ENCODE data around the gene KCNMA1.

KCNMA1 gene

DNA sequence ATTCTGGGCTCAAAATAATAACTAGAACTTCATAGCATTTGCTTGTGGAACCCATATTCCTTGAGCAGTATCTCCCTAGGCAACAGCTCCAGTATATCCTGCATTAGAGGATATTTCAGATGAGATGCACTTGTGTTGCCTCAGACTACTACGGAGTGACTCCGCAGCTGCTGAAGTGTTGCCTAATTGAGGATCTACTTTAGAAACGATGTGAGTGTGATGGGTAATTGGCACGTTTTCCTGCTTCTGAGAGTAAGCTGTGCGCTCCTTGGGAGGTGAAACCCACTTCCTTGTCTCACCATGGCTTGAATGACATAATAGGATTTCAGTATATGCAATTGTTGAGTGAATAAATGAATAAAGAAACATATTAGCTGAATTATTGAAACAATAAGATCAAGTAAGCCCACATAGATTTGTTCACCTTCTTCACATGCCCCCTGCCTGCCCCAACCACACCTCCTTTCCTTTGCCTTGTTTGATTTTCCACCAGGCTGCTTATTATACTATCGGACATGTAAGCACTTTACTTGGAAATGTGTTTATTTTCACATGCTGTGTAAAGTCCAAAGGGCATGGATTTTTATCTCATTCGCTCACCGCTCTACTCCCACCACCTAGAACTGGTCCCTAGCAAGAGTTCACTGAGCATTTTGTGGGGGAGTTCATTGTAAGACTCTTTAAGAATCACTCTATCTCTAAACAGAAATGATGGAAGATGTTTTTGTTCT, 303.8 kb downstream of the KCNMA1 start:
- no peak for DNase-seq (ENCODE audit: low spot score)

DNA sequence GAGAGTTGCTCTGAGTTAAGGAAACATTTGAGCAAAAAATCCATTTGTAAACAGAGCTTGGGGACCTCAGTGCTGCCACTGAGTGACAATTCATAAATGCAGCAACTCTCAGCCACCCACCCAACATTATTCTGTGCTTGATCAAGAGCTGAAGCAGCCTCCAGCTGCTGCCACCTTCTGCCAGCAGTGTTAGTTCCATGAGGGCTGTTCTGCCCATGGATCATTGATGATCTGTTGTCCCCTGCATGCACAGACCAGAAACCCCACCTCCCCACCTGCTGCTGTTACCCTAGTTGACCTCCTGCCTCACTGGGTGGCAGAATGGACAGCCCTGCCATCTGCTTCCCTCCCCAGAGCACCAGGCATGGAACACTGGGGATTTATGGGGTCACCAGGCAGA, 305.4 kb downstream of the KCNMA1 start:
- no peak for DNase-seq (ENCODE audit: low spot score)

- DNase-seq (ENCODE audit: low spot score) = peak; percentile 34
These were observed 309.3 kb downstream of the KCNMA1 start for GRCh38 chr10:77328272-77328816.

GRCh38 chr10:77325233-77325537, 312.4 kb downstream of the KCNMA1 start:
- DNase-seq (ENCODE audit: low spot score) = no peak

DNA sequence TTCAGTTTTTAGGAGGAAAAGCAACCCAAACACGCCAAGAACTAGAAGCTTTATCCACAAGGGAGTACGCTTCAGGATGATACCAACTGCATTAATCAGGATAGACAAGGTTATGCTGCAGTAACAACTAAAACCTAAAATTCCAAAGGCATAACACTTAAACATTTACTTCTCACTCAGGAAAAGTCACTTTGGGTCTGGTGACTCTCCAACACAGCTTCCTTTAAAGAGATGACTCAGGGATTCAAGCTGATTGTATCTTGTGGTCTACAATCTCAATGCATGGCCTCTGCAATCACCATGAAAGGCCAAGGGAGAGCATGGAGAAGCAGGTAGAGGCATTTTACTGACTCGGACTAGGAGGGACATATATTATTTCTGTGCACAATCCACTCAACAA, 315.8 kb downstream of the KCNMA1 start:
- DNase-seq (ENCODE audit: low spot score) = no peak

- DNase-seq (ENCODE audit: low spot score) = peak; percentile 48
These were observed 316.6 kb downstream of the KCNMA1 start for GRCh38 chr10:77320971-77321471.

DNA sequence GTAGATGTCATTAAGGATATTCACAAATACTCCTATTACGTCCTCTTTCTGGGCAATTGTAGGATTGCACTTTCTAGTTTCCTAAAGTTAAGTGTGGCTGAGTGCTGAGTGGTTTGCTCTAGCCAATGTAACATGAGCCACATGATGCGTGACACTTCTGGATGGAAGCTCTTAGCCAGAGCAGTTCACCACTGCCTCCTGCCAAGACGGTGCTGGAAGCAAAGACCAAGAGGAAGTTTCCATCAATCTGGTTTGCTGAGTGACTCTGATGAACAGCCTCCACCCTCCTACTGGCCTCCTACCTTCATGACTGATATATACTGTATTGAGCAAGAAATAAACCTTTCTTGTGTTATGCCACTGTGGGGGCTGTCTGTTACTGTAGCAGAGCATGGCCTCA, 318.1 kb downstream of the KCNMA1 start:
- peak; percentile 41 for DNase-seq (ENCODE audit: low spot score)

GRCh38 chr10:77318739-77319138, 318.9 kb downstream of the KCNMA1 start:
- DNase-seq (ENCODE audit: low spot score) = no peak

DNA sequence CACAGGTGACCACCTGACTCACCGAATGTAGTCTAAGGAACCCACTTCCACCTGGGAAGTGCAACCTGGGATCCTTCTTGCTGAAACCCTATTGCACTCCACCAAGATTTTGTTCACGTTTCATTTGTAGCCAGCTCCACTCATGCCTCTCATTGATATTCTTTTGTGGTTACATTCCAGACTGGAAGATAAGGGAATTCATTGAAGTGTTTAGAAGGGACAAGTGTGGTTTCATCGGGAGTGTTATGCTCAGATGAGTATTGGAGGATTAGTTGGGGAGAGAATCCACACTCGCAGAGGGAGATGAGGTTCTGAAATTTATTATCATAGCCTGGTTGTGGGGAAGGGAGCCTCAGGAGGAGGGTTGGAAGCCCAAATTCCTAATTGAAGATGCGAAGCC, 320.4 kb downstream of the KCNMA1 start:
- DNase-seq (ENCODE audit: low spot score) = no peak

- no peak for DNase-seq (ENCODE audit: low spot score)
These were observed 322.0 kb downstream of the KCNMA1 start for GRCh38 chr10:77315496-77316129.

DNA sequence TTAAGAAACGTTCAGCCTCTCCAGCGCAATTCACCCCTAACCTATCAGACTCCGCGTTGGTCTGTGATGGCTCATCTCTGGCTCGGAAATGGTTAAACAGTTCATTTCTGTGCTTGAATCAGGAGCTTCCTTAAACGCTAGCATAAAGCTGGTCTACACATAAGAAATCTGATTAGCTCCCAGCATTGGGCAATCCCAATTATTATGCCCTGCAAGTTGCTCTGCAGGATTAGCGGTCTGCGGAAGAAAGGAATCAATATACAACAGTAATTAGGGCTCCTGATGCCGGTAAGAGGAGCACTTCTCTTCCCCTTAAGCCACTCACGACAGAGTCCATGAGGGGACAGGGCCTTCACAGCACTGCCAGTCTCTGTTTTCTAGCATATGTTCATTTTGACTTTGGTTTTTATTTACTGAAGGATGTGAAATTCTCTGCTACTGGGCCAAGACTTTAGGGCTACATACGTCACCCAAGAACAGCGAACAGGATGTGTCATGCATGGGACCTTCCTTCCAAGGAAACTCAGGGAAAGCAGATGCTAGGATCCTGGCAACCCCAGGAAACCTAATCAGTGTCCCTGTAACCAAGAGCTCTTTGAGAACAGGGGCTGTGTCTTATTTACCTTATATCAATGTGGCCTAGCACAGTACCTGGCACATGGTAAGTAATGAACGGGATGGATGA, 324.4 kb downstream of the KCNMA1 start:
- no peak for DNase-seq (ENCODE audit: low spot score)

DNA sequence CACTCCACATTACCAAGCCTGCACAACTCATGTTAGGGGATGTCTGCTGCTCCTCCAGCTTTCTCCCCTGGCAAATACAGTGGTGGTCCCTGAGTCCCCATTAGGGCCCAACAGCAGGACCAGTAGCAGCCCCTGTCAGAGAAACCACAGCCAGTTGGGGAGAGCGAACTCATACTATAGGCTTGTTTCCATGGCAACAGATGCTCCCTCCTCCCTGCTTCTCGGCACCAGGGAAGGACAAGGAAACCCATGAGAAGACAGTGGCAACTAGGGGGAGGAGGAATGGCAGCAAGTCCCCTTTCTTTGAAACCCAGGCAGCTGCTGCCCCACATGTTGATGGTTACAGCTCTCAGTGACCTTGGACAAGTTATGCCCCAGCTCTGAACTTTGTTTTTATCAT, 326.4 kb downstream of the KCNMA1 start:
- no peak for DNase-seq (ENCODE audit: low spot score)

DNA sequence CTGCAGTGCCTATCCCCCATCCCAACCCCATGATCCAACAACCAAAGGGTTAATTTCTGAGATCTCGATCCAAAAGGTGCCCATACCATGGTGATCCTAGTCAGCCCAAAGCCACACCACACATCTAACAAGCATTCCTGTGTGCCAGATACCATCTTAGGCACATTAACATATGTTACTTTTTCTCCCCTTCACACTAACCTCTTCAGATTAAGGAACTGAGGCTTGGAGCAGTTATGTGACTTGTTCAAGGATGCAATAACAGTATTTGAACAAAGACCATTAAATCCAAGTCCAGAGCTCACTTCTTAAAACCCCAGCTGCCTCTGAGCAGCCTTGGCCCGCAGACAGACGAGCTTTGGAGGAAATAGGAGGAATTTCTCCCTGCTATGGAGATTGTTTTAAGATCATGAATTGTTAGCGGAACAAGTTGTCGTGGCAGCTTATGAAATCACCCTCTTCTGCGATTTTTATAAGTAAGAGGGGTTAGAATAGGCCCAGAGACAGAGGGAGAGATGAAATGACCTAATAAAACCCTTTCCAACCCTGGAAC, 327.2 kb downstream of the KCNMA1 start:
- no peak for DNase-seq (ENCODE audit: low spot score)

- DNase-seq (ENCODE audit: low spot score) = no peak
These were observed 328.1 kb downstream of the KCNMA1 start for GRCh38 chr10:77309509-77309908.

DNA sequence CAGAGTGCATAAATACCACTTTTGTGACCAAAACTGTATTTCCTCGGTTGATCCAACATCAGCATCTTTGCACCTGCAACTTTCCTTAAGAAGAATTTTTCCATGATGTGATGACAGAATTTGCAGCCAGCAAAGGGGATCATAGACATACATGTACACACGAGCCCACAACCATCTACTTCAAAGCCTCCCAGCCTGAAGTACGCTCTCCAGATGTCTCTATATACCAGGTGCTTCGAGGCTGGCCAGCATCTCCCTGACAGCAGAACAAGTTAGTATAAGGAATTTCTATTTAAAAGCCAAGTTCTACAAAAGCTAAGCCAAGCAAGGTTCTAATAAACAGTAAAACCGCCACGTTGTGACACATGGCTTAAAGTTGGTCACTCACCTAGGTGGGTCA, 328.5 kb downstream of the KCNMA1 start:
- DNase-seq (ENCODE audit: low spot score) = no peak

- no peak for DNase-seq (ENCODE audit: low spot score)
These were observed 329.4 kb downstream of the KCNMA1 start for GRCh38 chr10:77308084-77308732.

GRCh38 chr10:77306666-77307065, 330.9 kb downstream of the KCNMA1 start:
- no peak for DNase-seq (ENCODE audit: low spot score)

DNA sequence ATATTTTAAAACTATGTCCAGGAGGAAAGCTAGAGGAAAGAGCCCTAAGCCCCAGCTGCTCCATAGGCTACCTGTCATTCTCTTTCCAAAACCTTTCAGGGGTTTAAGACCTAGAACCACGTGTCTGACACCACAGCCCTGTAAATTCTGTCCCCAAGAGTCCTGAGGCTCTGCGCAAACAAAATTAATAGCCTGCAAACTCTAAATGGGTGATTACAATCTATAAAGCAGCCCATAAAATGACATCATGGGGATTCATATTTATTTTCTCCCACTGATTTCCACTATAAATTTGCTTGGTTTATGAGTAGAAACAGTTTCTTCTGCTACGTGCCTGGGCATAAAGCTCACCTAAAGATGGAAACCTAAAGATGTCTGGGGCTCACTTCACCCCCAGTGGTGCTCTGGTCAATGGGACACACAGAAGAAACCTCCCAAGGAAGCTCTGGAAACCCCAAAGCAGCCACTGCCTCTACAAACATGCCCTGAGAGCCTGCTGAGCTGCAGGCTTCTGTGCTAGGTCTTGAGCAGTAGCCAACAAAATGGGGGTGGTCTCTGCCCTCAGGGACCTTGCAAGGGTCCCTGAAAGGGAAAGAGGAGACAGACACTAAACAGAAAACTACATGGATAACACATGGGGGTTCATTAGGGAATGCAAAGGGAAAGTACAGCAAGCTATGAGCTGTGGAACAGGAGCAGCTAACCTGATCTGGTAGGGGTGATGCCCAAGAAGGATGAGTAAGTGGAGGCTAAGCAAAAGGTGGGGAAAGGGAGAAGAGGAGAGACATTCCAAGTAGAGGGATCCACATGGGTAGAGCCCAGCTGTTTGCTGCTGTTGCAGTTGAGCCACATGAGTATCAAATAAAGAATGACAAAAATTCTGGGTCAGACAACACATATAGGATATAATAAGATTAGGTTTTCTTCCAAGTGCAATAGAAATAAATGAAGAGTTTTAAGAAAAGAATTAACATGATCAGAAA, 331.7 kb downstream of the KCNMA1 start:
- peak; percentile 41 for DNase-seq (ENCODE audit: low spot score)

DNA sequence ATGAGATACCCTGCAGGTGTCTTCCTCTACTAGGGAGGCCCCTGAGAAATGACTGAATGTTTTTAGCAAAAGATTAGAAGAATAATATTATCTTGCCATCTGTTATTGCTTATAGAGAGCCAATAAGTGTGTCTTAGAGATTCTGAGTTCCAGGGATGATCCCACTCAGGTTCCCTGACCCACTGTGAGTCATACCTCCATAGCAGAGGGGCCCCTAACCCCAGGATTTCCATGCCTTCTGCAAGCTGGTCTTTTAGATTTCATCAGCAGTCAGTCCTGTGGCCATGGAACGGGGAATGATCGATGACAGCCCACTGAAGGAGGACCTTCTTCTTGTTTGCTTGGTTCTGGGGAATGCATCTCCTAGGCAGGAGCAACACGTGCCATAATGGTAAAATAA, 333.4 kb downstream of the KCNMA1 start:
- no peak for DNase-seq (ENCODE audit: low spot score)

GRCh38 chr10:77301305-77301730, 336.3 kb downstream of the KCNMA1 start:
- peak; percentile 27 for DNase-seq (ENCODE audit: low spot score)
